ENCODE measurements around the gene UQCRQ. TPM values are rescaled to one million over a fixed set of nuclear protein-coding genes. Genes with fewer than 3 reads are reported as not detected.

UQCRQ gene
- total RNA-seq, 4 donors from 2014 or later, result 273 to 566 (median 326) TPM

DNA sequence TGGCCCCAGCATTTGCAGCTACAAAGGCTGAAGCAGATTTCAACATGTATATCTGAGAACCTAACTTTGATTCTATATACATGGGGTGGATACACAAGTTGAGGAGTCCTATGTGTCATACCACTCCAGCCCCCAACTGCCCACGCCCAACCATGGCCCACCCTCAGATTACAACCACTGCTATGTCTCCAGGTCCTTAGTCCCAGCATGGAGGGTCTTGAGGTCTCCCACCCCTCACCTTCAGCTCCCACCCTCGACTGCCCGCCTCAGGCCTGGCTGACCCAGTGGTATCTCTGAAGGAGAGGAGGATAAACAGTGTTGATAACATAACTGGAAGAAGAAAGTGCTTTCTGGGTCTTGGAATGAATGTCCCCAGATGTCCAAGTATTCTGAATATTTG, 45.1 kb upstream of the UQCRQ start:
- H3K9me3 ChIP-seq, result no peaks in the 10 kb centered on the region
- ATAC-seq (no peak), DNase-seq (no peak)
- intact Hi-C loops (cut with DNase I; ENCODE audit: low total_unique reads), result loop anchor here (2.0 to 5.0 kb wide), 4 partner anchors 75 to 437 kb away; partner anchors contain the start of genes CCNI2, IL13 and KIF3A
- no peaks in the 10 kb centered on the region for H3K36me3 ChIP-seq
- H3K27ac ChIP-seq, result no peak overlapping the region
- in situ Hi-C loops (cut with MboI; ENCODE audit: low sequenced_read_pairs in 4 of 4), result loop anchor here in 3 of 4 donors (10.0 to 25.0 kb wide), 2 partner anchors 77 to 284 kb away; partner anchors contain the start of genes IL5 (in 2 of the 3) and CCNI2 (in 1 of the 3)
- H3K4me3 ChIP-seq, result no peak overlapping the region
- no peaks in the 10 kb centered on the region for H3K27me3 ChIP-seq
- TF ChIP-seq, protein P1, sequence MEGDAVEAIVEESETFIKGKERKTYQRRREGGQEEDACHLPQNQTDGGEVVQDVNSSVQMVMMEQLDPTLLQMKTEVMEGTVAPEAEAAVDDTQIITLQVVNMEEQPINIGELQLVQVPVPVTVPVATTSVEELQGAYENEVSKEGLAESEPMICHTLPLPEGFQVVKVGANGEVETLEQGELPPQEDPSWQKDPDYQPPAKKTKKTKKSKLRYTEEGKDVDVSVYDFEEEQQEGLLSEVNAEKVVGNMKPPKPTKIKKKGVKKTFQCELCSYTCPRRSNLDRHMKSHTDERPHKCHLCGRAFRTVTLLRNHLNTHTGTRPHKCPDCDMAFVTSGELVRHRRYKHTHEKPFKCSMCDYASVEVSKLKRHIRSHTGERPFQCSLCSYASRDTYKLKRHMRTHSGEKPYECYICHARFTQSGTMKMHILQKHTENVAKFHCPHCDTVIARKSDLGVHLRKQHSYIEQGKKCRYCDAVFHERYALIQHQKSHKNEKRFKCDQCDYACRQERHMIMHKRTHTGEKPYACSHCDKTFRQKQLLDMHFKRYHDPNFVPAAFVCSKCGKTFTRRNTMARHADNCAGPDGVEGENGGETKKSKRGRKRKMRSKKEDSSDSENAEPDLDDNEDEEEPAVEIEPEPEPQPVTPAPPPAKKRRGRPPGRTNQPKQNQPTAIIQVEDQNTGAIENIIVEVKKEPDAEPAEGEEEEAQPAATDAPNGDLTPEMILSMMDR (IDR thresholded peaks at IDR 0.05 in 4 of 5, conservative IDR thresholded peaks at IDR 0.05 in 1 of 5), result no peak
- TF ChIP-seq POLR2A (IDR thresholded peaks at IDR 0.05), result no peak
- H3K4me1 ChIP-seq, result peaks cover 0 to 3% of the 10 kb centered on the region in 2 donors

DNA sequence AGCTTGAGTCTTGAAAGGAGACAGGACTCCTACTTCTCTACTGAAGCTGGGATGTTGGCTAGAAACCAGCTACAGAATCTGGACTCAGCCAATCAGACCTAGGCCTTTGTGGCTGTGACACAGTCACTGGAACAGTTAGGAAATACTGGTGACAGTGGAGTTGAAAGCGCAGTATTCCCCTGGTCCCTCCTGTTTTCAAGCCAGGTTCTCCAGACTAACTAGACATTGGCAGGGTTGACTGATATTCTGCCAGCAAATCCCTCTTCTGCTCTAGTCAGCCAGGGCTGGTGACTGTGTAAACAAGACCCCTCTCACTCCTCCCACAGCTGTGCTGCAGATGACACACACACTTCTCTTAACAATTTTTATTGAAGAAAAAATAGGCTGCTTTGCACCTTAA, 44.7 kb upstream of the UQCRQ start:
- TF ChIP-seq POLR2A (IDR thresholded peaks at IDR 0.05), result no peak
- TF ChIP-seq, protein P1 (IDR thresholded peaks at IDR 0.05 in 4 of 5, conservative IDR thresholded peaks at IDR 0.05 in 1 of 5), result no peak
- ATAC-seq, result peak in 1 of 2 donors; percentile 27
- Histone ChIP-seq H3K9me3 (no peaks in the 10 kb centered on the region), H3K27ac (no peak overlapping the region), H3K4me3 (no peak overlapping the region), H3K27me3 (no peaks in the 10 kb centered on the region), H3K36me3 (no peaks in the 10 kb centered on the region), H3K4me1 (peaks cover 0 to 3% of the 10 kb centered on the region in 2 donors)
- DNase-seq, result no peak
- intact Hi-C loops (cut with DNase I; ENCODE audit: low total_unique reads), result loop anchor here (2.0 to 5.0 kb wide), 4 partner anchors 75 to 437 kb away; partner anchors contain the start of genes CCNI2, IL13 and KIF3A
- in situ Hi-C loops (cut with MboI; ENCODE audit: low sequenced_read_pairs in 4 of 4), result loop anchor here in 3 of 4 donors (10.0 to 25.0 kb wide), 2 partner anchors 77 to 284 kb away; partner anchors contain the start of genes IL5 (in 2 of the 3) and CCNI2 (in 1 of the 3)

DNA sequence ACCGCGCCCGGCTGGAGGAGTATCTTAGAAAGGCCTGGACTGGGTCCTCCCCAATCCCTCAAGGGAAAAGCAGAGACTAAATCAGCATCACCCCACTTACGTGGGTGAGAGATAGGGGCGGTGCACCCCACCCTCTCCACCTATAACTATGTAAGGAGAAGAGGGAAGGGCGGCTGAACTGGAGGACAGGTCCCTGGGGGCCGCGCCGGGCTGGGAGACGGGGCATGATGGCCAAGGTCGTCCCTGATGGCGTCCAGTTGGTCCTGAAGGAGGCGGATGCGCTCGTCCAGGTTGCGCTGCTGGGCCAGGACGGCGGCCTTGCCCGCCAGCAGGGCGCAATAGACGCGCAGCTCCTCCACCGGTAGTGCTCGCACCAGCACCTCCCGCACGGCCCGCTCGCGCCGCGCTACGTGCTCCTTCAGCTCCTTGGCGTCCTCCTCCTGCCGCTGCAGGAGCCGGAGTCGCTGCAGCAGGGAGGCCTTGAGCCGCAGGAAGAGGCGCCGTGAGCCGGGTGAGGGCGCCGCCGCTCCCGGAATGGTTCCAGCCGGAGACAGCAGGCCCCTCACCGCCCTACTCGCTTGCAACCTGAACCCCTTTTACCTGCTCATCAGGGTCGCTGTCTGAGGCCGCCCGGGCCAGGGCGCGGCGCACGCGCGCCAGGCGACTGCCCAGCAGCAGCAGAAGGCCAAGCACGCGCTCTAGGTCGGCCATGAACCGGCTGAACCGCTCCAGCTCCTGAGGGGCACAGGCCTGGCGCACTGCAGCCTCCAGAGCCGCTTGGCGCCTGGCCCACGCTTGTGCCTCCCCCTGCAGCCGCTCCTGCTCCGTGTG, 43.6 kb upstream of the UQCRQ start:
- Histone ChIP-seq H3K36me3 (no peaks in the 10 kb centered on the region), H3K4me1 (peaks cover 0 to 3% of the 10 kb centered on the region in 2 donors), H3K9me3 (no peaks in the 10 kb centered on the region), H3K27ac (no peak overlapping the region), H3K4me3 (no peak overlapping the region), H3K27me3 (no peaks in the 10 kb centered on the region)
- in situ Hi-C loops (cut with MboI; ENCODE audit: low sequenced_read_pairs in 4 of 4) (loop anchor here in 3 of 4 donors (10.0 to 25.0 kb wide), 2 partner anchors 78 to 286 kb away; partner anchors contain the start of genes IL5 (in 2 of the 3) and CCNI2 (in 1 of the 3)), intact Hi-C loops (cut with DNase I; ENCODE audit: low total_unique reads) (loop anchor here (5.0 kb wide), 2 partner anchors 86 to 166 kb away; partner anchors contain the start of genes IL13 and KIF3A)
- ATAC-seq (no peak), DNase-seq (no peak)
- TF ChIP-seq, protein P1 (IDR thresholded peaks at IDR 0.05 in 4 of 5, conservative IDR thresholded peaks at IDR 0.05 in 1 of 5), result no peak
- TF ChIP-seq POLR2A (IDR thresholded peaks at IDR 0.05), result no peak

DNA sequence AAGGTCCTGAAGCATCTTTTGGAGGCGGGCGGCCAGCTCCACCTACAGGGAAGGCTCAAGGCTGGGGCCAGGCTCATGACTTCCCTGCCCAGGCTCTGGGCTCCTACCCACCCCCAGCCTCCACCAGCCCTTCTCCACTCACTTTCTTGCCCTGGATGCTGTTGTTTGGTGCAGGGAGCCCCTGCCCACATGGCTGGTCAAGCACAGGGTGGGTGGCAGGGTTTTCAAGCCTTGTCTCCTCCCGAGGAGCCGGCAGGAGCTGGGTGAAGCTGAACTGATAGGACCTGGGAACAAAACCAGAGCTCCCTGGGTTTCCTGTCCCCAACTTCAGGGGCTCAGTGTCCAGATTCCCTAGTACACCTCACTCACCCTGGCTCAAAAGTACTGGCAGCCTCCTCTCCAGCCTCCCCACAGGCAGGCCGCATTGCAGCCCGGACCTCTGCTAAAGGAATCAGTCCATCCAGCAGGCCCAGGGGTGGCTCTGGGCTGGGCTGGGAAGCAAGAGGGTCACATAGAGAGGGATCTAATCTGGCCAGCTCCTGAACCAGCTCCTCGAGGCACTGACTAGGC, 42.9 kb upstream of the UQCRQ start:
- H3K9me3 ChIP-seq, result no peaks in the 10 kb centered on the region
- no peak overlapping the region for H3K4me3 ChIP-seq
- H3K27me3 ChIP-seq, result no peaks in the 10 kb centered on the region
- no peak overlapping the region for H3K27ac ChIP-seq
- peaks cover 0 to 3% of the 10 kb centered on the region in 2 donors for H3K4me1 ChIP-seq
- no peak for ATAC-seq
- in situ Hi-C loops (cut with MboI; ENCODE audit: low sequenced_read_pairs in 4 of 4) (loop anchor here in 3 of 4 donors (10.0 to 25.0 kb wide), 2 partner anchors 79 to 286 kb away; partner anchors contain the start of genes IL5 (in 2 of the 3) and CCNI2 (in 1 of the 3)), intact Hi-C loops (cut with DNase I; ENCODE audit: low total_unique reads) (loop anchor here (5.0 kb wide), 2 partner anchors 86 to 166 kb away; partner anchors contain the start of genes IL13 and KIF3A)
- DNase-seq, result no peak
- no peaks in the 10 kb centered on the region for H3K36me3 ChIP-seq
- no peak for TF ChIP-seq POLR2A (IDR thresholded peaks at IDR 0.05)
- TF ChIP-seq, protein P1 (IDR thresholded peaks at IDR 0.05 in 4 of 5, conservative IDR thresholded peaks at IDR 0.05 in 1 of 5), result no peak
